Psoas muscle (tissue), 8 donors: ENCODE data around the gene NFATC1. TPM values are rescaled to one million over a fixed set of nuclear protein-coding genes. Genes with fewer than 3 reads are reported as not detected.

Source experiments
- ATAC-seq, 4 donors: fragments of 200-7000 bp; cut with Tn5 transposase; one replicate each; pipeline ENCODE4 v1.9.1; 2020; ENCODE audit warnings: moderate library complexity in 3 of 4, mild to moderate bottlenecking in 2 of 4
- DNase-seq, 2 donors: peaks; one replicate each; pipeline ENCODE4 v3.0.0-alpha.2; 2020
- H3K27ac ChIP-seq: fragments of 200-600 bp; one replicate; pipeline ENCODE4 v1.8.0; 2022
- H3K27me3 ChIP-seq, 3 donors: fragments of 200-600 bp in 1 of 3; one replicate each; pipeline versions ENCODE4 v1.6.1 to v1.8.0; 2013 to 2022; ENCODE audit warnings: low read length in 2 of 3, mild to moderate bottlenecking in 2 of 3, moderate library complexity in 1 of 3; ENCODE audit not compliant: insufficient read depth in 3 of 3
- H3K36me3 ChIP-seq, 2 donors: fragments of 200-600 bp in 1 of 2; one replicate each; pipeline versions ENCODE4 v1.6.1 to v1.8.0; 2013 to 2022; ENCODE audit warnings: low read depth in 1 of 2, mild to moderate bottlenecking in 1 of 2, moderate library complexity in 1 of 2; ENCODE audit not compliant: insufficient read depth in 1 of 2
- H3K4me1 ChIP-seq: fragments of 200-600 bp; one replicate; pipeline ENCODE4 v1.8.0; 2022
- H3K4me3 ChIP-seq: fragments of 200-600 bp; one replicate; pipeline ENCODE4 v1.8.0; 2022; ENCODE audit warnings: mild to moderate bottlenecking
- H3K9me3 ChIP-seq: fragments of 200-600 bp; one replicate; pipeline ENCODE4 v1.8.0; 2022
- WGBS, 3 donors: extraction: QIAGEN DNeasy Blood & Tissue Kit; methylation state at CpG; one replicate each; pipeline versions ENCODE4 v1.1.6 to v1.1.7; 2013; 5-methylcytosine and 5-hydroxymethylcytosine counted together
- intact Hi-C, 2 donors: fragments of 100-400 bp; cut with DNase I; formaldehyde crosslinking; loops; one replicate each; pipeline versions ENCODE4 v1.11.0 to v1.14.2; 2022
- polyA plus RNA-seq, 3 donors: library from polyadenylated mRNA; stranded (reverse); fragments of 200-250 nt; gene quantifications; one replicate each; pipeline ENCODE4 v1.2.3, GENCODE V29; 2013
- total RNA-seq, 4 donors: library from RNA; stranded (reverse); fragmentation: NEBNext Ultra II Directional in 2 of 4; extraction: Animal tissue kit (Norgen Biotek cat#: 25700) in 2 of 4; gene quantifications; one replicate each; pipeline versions ENCODE4 v1.2.1 to v1.2.4, GENCODE V29; 2021 to 2023
- TF ChIP-seq, protein P1 (sequence below): fragments of 200-600 bp; IDR thresholded peaks from one replicate; pipeline ENCODE4 v1.8.0; 2022; ENCODE audit warnings: antibody characterized with exemption
- donor health status: healthy with polysubstance abuse.
- donor health status: DM: no; HTN: no; CAD: no; lungs with moderate emphysema.
- donor health status: Bipolar disorder and iron deficiency.
- donor health status: healthy.
- donor health status: DM: yes; HTN: yes; CAD: no.
- donor health status: DM: no; HTN: no; CAD: no.
- donor health status: DM: no; HTN: no; CAD: no.
- donor health status: DM: yes; HTN: yes; CAD: no.

The NFATC1 gene
- total and polyA plus RNA-seq, 7 donors: 3.0 to 28.7 (median 21.0) TPM

- H3K27ac ChIP-seq: no peak overlapping the region
- no peaks in the 10 kb centered on the region for H3K9me3 ChIP-seq
- DNase-seq (no peak), ATAC-seq (no peak)
- H3K4me3 ChIP-seq: no peak overlapping the region
- no peaks in the 10 kb centered on the region for H3K27me3 ChIP-seq
- TF ChIP-seq, protein P1, sequence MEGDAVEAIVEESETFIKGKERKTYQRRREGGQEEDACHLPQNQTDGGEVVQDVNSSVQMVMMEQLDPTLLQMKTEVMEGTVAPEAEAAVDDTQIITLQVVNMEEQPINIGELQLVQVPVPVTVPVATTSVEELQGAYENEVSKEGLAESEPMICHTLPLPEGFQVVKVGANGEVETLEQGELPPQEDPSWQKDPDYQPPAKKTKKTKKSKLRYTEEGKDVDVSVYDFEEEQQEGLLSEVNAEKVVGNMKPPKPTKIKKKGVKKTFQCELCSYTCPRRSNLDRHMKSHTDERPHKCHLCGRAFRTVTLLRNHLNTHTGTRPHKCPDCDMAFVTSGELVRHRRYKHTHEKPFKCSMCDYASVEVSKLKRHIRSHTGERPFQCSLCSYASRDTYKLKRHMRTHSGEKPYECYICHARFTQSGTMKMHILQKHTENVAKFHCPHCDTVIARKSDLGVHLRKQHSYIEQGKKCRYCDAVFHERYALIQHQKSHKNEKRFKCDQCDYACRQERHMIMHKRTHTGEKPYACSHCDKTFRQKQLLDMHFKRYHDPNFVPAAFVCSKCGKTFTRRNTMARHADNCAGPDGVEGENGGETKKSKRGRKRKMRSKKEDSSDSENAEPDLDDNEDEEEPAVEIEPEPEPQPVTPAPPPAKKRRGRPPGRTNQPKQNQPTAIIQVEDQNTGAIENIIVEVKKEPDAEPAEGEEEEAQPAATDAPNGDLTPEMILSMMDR: no peak
- intact Hi-C loops: loop anchor here in 1 of 2 donors (5.0 kb wide), 1 partner anchor 118 kb away; no protein-coding TSS in a partner anchor
- H3K36me3 ChIP-seq: peaks cover 0 to 18% of the 10 kb centered on the region in 2 donors
- no peaks in the 10 kb centered on the region for H3K4me1 ChIP-seq
- WGBS, 3 donors: 94 to 96% (median 95%) methylated on average over 47 to 63 of the region's 63 CpGs
Measured at GRCh38 chr18:79524181-79525078, 128.7 kb downstream of the NFATC1 start.

DNA sequence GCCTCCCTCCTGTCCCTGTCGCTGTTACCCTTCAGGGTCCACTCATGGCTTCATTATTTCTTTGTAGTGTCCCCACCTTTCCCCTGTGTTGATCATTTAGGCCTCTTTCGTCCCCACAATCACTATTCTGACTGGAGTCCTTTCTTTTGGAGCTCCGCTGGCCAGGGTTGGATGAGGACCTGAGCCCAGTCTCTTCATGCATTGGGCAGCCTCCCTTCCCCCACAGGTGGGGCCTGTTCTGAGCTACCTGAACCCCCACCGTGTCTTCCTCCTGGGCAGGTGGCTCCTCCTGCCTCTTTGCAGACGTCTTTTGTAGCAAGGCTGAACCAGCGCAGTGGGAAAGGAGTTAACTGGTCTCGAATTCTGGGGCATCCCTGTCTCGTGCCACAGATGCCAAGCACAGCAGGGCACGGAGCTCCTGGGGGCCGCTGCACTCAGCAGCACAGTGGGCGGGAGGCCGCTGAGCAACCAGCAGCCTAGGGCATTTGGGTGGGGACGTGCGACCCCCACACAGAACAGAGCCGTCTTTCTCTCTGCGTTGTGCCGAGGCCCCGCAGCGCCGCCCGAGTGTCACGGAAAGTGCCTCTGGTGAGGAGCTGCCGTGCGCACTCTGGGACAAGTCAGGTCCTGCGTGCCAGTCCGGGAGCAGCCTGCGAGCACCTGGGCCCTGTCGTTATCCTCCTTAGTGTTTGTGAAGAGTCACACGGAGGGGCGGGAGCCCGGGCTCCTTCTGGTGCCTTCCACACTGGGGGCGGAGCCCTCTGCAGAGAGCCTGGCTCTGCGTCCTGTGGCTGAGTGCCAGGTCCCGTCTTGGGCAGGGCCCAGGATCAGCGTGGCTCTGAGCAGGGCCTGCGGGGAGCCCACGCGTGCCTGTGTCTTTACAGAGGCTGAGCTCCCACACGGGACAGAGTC is 130.1 kb downstream of the NFATC1 start:
- H3K27me3 ChIP-seq: no peaks in the 10 kb centered on the region
- DNase-seq (peak; percentile 56 to 81), ATAC-seq (peak; percentile 61 to 82 (median 72))
- peaks cover 0 to 20% of the 10 kb centered on the region in 2 donors for H3K36me3 ChIP-seq
- intact Hi-C loops: loop anchor here in 1 of 2 donors (5.0 kb wide), 1 partner anchor 116 kb away; no protein-coding TSS in a partner anchor
- WGBS, 3 donors: 39 to 52% (median 40%) methylated on average over 39 of the region's 39 CpGs
- TF ChIP-seq, protein P1: no peak
- no peak overlapping the region for H3K4me3 ChIP-seq
- H3K4me1 ChIP-seq: no peaks in the 10 kb centered on the region
- H3K9me3 ChIP-seq: no peaks in the 10 kb centered on the region
- H3K27ac ChIP-seq: no peak overlapping the region

DNA sequence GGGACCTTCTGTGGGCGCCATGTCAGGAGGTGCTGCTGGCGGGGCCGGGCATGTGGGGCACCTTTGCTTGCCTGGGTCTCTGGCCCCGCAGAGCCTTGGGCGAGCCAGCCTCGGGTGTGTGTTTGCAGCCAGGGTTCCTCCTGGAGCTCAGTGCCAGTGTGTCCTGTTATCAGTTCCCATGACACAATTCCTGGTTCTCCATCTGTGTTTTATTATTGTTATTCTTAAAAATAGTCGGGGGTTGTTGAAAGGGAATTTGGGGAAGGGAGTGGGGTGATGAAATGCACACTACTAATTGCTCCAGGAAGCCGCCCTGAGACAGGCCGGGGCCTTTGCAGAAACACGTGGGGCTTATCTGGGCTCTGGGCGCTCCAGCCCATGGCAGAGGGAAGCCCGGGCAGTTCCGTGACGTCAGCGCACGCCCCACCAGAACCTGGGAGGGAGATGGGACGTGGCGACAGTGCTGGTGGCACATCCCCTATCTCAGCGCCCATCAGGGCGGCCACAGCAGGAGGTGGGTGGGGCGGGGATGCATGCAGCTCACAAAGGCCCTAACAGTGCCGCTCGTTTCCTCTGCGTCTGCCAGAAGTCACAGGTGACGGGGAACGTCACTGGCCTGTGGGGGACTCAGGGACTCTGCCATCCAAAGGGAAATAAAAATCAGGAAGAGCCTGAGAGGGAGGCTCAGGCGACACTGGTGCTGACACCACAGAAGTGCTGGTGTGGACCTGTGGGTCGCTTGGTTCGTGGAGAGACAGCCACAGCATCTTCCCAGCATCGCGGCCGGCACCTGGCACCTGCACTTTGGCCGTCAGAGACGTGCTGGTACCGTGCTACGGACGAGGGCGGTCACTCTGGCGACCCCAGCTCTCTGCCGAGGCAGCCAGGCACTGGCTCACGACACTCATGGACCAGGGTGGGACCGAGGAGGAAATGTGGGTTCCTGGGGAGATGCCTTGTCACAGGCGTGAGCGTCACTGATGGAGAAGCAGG is 131.0 kb downstream of the NFATC1 start:
- DNase-seq: no peak
- TF ChIP-seq, protein P1: no peak

More for the DNA sequence above, 131.0 kb downstream of the NFATC1 start:
- ATAC-seq: peak in 2 of 4 donors; percentile 19 to 22
- H3K36me3 ChIP-seq: peaks cover 0 to 20% of the 10 kb centered on the region in 2 donors
- H3K9me3 ChIP-seq: no peaks in the 10 kb centered on the region
- H3K27me3 ChIP-seq: no peaks in the 10 kb centered on the region
- no peak overlapping the region for H3K27ac ChIP-seq
- no peak overlapping the region for H3K4me3 ChIP-seq
- no peaks in the 10 kb centered on the region for H3K4me1 ChIP-seq
- WGBS, 3 donors: 77 to 81% (median 77%) methylated on average over 44 of the region's 44 CpGs
- intact Hi-C loops: loop anchor here in 1 of 2 donors (5.0 kb wide), 1 partner anchor 116 kb away; no protein-coding TSS in a partner anchor
